ENCODE data around the gene GAL3ST3.
A peak's percentile ranks its signal among the peaks of the same experiment; 100 is the strongest.

DNA sequence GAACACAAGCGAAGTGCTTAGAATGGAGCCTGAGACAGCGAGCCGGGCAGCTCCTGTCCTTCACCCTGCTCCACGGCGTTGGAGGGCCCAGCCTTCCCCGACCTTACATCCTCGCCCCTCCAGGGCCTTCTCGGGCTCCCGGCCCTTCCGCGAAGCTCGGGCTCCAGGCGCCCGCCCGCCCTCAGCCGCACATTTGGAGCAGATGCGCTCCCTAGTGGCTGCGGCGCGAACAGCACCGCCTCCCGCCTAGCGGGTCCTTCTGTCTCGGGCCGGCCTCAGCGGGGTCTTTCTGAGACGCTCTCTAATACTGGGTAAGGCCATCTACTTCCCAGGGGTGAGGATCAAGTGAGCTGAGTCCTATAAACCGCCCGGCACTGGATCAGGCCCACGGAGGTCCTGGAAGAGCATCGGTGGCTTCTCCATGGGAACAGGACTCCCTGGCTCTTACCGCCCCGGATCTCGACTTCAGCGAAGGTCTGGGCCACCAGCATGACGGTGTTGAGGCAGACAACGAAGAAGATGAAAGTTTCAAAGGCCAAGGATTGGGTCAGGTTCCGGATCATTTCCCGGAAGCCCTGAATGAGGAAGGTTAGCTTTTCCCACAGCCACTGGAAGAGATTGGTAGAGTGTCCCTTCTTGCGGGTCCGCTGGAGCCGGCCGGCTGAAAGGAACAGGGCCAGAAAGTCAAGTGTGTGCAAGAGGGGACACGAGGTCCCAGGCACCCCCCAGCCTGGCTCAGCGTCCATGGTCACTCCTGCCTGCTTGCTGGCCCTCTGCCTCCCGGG is 26.4 kb downstream of the GAL3ST3 start:
- no peak for TF ChIP-seq EZH2 (IDR thresholded peaks at IDR 0.05; ENCODE audit: borderline replicate concordance, low read length)
- TF ChIP-seq, protein P1, sequence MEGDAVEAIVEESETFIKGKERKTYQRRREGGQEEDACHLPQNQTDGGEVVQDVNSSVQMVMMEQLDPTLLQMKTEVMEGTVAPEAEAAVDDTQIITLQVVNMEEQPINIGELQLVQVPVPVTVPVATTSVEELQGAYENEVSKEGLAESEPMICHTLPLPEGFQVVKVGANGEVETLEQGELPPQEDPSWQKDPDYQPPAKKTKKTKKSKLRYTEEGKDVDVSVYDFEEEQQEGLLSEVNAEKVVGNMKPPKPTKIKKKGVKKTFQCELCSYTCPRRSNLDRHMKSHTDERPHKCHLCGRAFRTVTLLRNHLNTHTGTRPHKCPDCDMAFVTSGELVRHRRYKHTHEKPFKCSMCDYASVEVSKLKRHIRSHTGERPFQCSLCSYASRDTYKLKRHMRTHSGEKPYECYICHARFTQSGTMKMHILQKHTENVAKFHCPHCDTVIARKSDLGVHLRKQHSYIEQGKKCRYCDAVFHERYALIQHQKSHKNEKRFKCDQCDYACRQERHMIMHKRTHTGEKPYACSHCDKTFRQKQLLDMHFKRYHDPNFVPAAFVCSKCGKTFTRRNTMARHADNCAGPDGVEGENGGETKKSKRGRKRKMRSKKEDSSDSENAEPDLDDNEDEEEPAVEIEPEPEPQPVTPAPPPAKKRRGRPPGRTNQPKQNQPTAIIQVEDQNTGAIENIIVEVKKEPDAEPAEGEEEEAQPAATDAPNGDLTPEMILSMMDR (IDR thresholded peaks at IDR 0.05; ENCODE audit: low read length), result peak; percentile 90

All from OCI-LY1 (cell line).